ENCODE measurements around the gene MDC1. TPM values are rescaled to one million over a fixed set of nuclear protein-coding genes. Genes with fewer than 3 reads are reported as not detected.
"Not testable (repeated sequence)": the region's sequence is repeated elsewhere in the genome, so short reads cannot be mapped to it uniquely, and the experiment has no call there.

MDC1 gene
- total RNA-seq, 1 donor from 2014 or later = 96.6 TPM

DNA sequence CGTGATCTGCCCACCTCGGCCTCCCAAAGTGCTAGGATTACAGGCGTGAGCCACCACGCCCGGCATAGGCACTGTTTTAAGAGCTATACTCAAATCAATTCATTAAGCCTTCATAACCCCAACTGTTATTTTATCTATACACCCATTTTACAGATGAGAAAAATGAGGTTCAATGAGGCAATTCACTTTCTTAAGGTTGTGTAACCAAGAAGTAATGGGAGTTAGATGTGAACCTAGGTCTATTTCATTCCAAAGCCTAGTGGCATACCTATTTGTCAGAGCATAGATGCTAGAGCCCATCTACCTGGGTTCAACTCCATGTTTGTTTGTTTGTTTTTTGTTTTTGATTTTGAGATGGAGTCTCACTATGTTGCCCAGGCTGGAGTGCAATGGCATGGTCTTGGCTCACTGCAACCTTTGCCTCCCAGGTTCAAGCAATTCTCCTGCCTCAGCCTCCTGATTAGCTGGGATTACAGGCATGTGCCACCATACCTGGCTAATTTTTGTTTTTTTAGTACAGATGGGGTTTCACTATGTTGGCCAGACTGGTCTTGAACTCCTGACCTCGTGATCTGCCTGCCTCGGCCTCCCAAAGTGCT lies 39.4 kb upstream of the MDC1 start:
- H3K27ac Mint-ChIP-seq; H3K9me3 Mint-ChIP-seq; H3K36me3 Mint-ChIP-seq (ENCODE audit: low read depth); H3K27me3 Mint-ChIP-seq (ENCODE audit: low read depth); H3K4me3 Mint-ChIP-seq (ENCODE audit: low read depth); intact Hi-C loops (cut with micrococcal nuclease); DNase-seq (ENCODE audit: low spot score): not testable (repeated sequence)
- H3K4me1 Mint-ChIP-seq (ENCODE audit: low read depth) = peaks cover 13% of the 10 kb centered on the region

- no peak for DNase-seq (ENCODE audit: low spot score)
- Mint-ChIP-seq H3K27ac (no peak overlapping the region), H3K36me3 (ENCODE audit: low read depth) (no peaks in the 10 kb centered on the region), H3K9me3 (no peaks in the 10 kb centered on the region), H3K4me1 (ENCODE audit: low read depth) (peaks cover 14% of the 10 kb centered on the region), H3K27me3 (ENCODE audit: low read depth) (no peaks in the 10 kb centered on the region), H3K4me3 (ENCODE audit: low read depth) (no peak overlapping the region)
- intact Hi-C loops (cut with micrococcal nuclease) = no loop called here
Measured at GRCh38 chr6:30754631-30755030, 37.5 kb upstream of the MDC1 start.

GRCh38 chr6:30752157-30752927 lies 35.3 kb upstream of the MDC1 start:
- intact Hi-C loops (cut with micrococcal nuclease) = no loop called here
- H3K9me3 Mint-ChIP-seq = no peaks in the 10 kb centered on the region
- H3K36me3 Mint-ChIP-seq (ENCODE audit: low read depth) = no peaks in the 10 kb centered on the region
- H3K4me1 Mint-ChIP-seq (ENCODE audit: low read depth) = peaks cover 20% of the 10 kb centered on the region
- H3K27ac Mint-ChIP-seq = no peak overlapping the region
- no peak overlapping the region for H3K4me3 Mint-ChIP-seq (ENCODE audit: low read depth)
- no peaks in the 10 kb centered on the region for H3K27me3 Mint-ChIP-seq (ENCODE audit: low read depth)
- DNase-seq (ENCODE audit: low spot score) = no peak

- Mint-ChIP-seq H3K27me3 (ENCODE audit: low read depth) (no peaks in the 10 kb centered on the region), H3K36me3 (ENCODE audit: low read depth) (no peaks in the 10 kb centered on the region), H3K4me1 (ENCODE audit: low read depth) (peaks cover 25% of the 10 kb centered on the region), H3K9me3 (no peaks in the 10 kb centered on the region), H3K4me3 (ENCODE audit: low read depth) (no peak overlapping the region), H3K27ac (no peak overlapping the region)
- intact Hi-C loops (cut with micrococcal nuclease) = no loop called here
- no peak for DNase-seq (ENCODE audit: low spot score)
Measured at GRCh38 chr6:30750379-30750668, 33.2 kb upstream of the MDC1 start.

- Mint-ChIP-seq H3K4me1 (ENCODE audit: low read depth) (peaks cover 30% of the 10 kb centered on the region), H3K9me3 (no peaks in the 10 kb centered on the region), H3K36me3 (ENCODE audit: low read depth) (no peaks in the 10 kb centered on the region), H3K27me3 (ENCODE audit: low read depth) (no peaks in the 10 kb centered on the region), H3K27ac (no peak overlapping the region), H3K4me3 (ENCODE audit: low read depth) (no peak overlapping the region)
- DNase-seq (ENCODE audit: low spot score) = no peak
- intact Hi-C loops (cut with micrococcal nuclease) = no loop called here
Measured at GRCh38 chr6:30749554-30750378, 32.7 kb upstream of the MDC1 start.

GRCh38 chr6:30748851-30749540 lies 31.9 kb upstream of the MDC1 start:
- peaks cover 28% of the 10 kb centered on the region for H3K4me1 Mint-ChIP-seq (ENCODE audit: low read depth)
- H3K27me3 Mint-ChIP-seq (ENCODE audit: low read depth) = no peaks in the 10 kb centered on the region
- no peak overlapping the region for H3K4me3 Mint-ChIP-seq (ENCODE audit: low read depth)
- intact Hi-C loops (cut with micrococcal nuclease) = no loop called here
- DNase-seq (ENCODE audit: low spot score) = no peak
- H3K36me3 Mint-ChIP-seq (ENCODE audit: low read depth) = peaks cover 1% of the 10 kb centered on the region
- no peak overlapping the region for H3K27ac Mint-ChIP-seq
- H3K9me3 Mint-ChIP-seq = no peaks in the 10 kb centered on the region

DNA sequence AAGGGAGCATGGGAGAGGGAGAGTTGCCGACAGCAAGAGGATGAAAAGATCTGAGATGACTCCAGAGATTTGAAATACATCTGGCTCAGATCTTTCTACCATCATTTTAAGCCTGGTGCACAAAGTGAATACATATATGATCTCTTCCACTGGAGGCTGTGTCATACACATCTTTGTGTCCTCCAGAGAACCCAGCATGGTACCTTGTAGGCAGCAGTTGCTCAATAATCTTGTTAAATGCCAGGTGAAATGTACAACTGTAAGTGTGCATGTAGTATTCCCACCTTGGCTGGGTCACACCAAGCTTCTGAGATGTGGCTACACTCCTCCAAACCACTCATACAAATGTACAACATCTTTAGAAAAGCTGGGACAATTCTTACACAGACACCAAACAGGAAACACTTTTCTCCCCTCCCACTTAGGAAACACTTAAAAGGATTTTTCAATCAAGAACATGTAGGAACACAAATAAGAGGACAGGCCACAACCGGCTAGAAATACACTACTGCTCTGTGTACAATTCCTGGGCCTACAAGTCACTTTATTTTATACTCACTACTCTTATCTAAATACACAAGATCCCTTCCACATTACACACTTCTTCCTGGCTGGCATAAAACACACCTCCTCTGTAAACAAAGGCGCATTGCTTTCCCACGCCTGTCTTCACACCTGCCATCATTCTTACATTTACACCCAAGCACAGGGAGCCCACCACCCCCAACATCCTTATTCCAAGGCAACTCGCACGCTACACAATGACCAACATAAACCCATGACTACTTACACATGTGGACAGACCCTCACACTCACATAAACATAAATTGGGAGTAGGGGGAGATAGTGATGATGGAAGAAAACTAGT lies 31.1 kb upstream of the MDC1 start:
- no peak overlapping the region for H3K4me3 Mint-ChIP-seq (ENCODE audit: low read depth)
- no peak overlapping the region for H3K27ac Mint-ChIP-seq
- no peak for DNase-seq (ENCODE audit: low spot score)
- H3K36me3 Mint-ChIP-seq (ENCODE audit: low read depth) = peaks cover 10% of the 10 kb centered on the region
- no peaks in the 10 kb centered on the region for H3K27me3 Mint-ChIP-seq (ENCODE audit: low read depth)
- H3K4me1 Mint-ChIP-seq (ENCODE audit: low read depth) = peaks cover 28% of the 10 kb centered on the region
- intact Hi-C loops (cut with micrococcal nuclease) = no loop called here
- H3K9me3 Mint-ChIP-seq = no peaks in the 10 kb centered on the region

- intact Hi-C loops (cut with micrococcal nuclease) = no loop called here
- H3K36me3 Mint-ChIP-seq (ENCODE audit: low read depth) = peaks cover 14% of the 10 kb centered on the region
- peaks cover 25% of the 10 kb centered on the region for H3K4me1 Mint-ChIP-seq (ENCODE audit: low read depth)
Measured at GRCh38 chr6:30747300-30747687, 30.2 kb upstream of the MDC1 start.

GRCh38 chr6:30744054-30744805 lies 27.1 kb upstream of the MDC1 start, which contains the start of gene IER3:
Gene IER3, minus strand, starts transcription at chr6:30744547. Its CDS starts 29 bp downstream, at chr6:30744518.
- Mint-ChIP-seq H3K4me3 (ENCODE audit: low read depth) (peak within 1 kb of the TSS; percentile 99), H3K27me3 (ENCODE audit: low read depth) (no peaks in the 10 kb centered on the region), H3K9me3 (no peaks in the 10 kb centered on the region), H3K27ac (peak within 1 kb of the TSS; percentile 91), H3K4me1 (ENCODE audit: low read depth) (peaks cover 45% of the 10 kb centered on the region), H3K36me3 (ENCODE audit: low read depth) (peaks cover 43% of the 10 kb centered on the region)
- intact Hi-C loops (cut with micrococcal nuclease) = loop anchor here (1.0 kb wide), 1 partner anchor 70 kb away; no protein-coding TSS in a partner anchor
- DNase-seq (ENCODE audit: low spot score) = peak; percentile 71

More at GRCh38 chr6:30747300-30747687, 30.2 kb upstream of the MDC1 start:
- H3K27ac Mint-ChIP-seq = no peak overlapping the region
- H3K4me3 Mint-ChIP-seq (ENCODE audit: low read depth) = no peak overlapping the region
- no peak for DNase-seq (ENCODE audit: low spot score)
- no peaks in the 10 kb centered on the region for H3K27me3 Mint-ChIP-seq (ENCODE audit: low read depth)
- H3K9me3 Mint-ChIP-seq = no peaks in the 10 kb centered on the region

GRCh38 chr6:30743099-30744053 lies 26.3 kb upstream of the MDC1 start:
- Mint-ChIP-seq H3K27me3 (ENCODE audit: low read depth) (no peaks in the 10 kb centered on the region), H3K4me1 (ENCODE audit: low read depth) (peaks cover 49% of the 10 kb centered on the region), H3K4me3 (ENCODE audit: low read depth) (peak overlapping the region; percentile 99), H3K27ac (peak overlapping the region; percentile 91), H3K9me3 (no peaks in the 10 kb centered on the region), H3K36me3 (ENCODE audit: low read depth) (peaks cover 51% of the 10 kb centered on the region)
- peak; percentile 39 for DNase-seq (ENCODE audit: low spot score)
- intact Hi-C loops (cut with micrococcal nuclease) = loop anchor here (1.0 kb wide), 1 partner anchor 71 kb away; no protein-coding TSS in a partner anchor
